Measurements from ENCODE around the gene GPRIN1.

Gene GPRIN1

GRCh38 chr5:176588297-176588696 lies 21.7 kb downstream of the GPRIN1 start:
- Histone ChIP-seq H3K9me3 (ENCODE audit: insufficient read depth, low read length) (peaks cover 16% of the 10 kb centered on the region), H4K20me1 (ENCODE audit: low read depth, low read length) (no peaks in the 10 kb centered on the region), H2AFZ (ENCODE audit: low read depth, low read length, severe bottlenecking) (no peak overlapping the region), H3K9ac (ENCODE audit: low read length) (no peak overlapping the region), H3K4me3 (ENCODE audit: insufficient read depth, low read length, poor library complexity, severe bottlenecking) (no peak overlapping the region), H3F3A (ENCODE audit: insufficient read depth) (no peaks in the 10 kb centered on the region), H3K27me3 (ENCODE audit: low read length) (no peaks in the 10 kb centered on the region), H3K27ac (ENCODE audit: low read depth, low read length) (no peak overlapping the region), H3K4me2 (ENCODE audit: low read depth, low read length, poor library complexity, severe bottlenecking) (no peak overlapping the region), H3K79me2 (ENCODE audit: insufficient read depth, low read length) (no peaks in the 10 kb centered on the region), H3K9me2 (replicated peaks; ENCODE audit: insufficient read depth, low read length) (no peaks in the 10 kb centered on the region), H3K36me3 (ENCODE audit: low read length) (no peaks in the 10 kb centered on the region)
- no peak for TF ChIP-seq CTCF (IDR thresholded peaks at IDR 0.05; ENCODE audit: insufficient read depth, low read length, poor library complexity, severe bottlenecking)
- TF ChIP-seq EZH2phosphoT487 (conservative IDR thresholded peaks at IDR 0.05; ENCODE audit: low read length), result no peak

GRCh38 chr5:176587398-176587797 lies 22.6 kb downstream of the GPRIN1 start:
- Histone ChIP-seq H3K36me3 (ENCODE audit: low read length) (no peaks in the 10 kb centered on the region), H3K9me2 (replicated peaks; ENCODE audit: insufficient read depth, low read length) (no peaks in the 10 kb centered on the region), H2AFZ (ENCODE audit: low read depth, low read length, severe bottlenecking) (no peak overlapping the region), H3K9ac (ENCODE audit: low read length) (no peak overlapping the region), H3K4me3 (ENCODE audit: insufficient read depth, low read length, poor library complexity, severe bottlenecking) (no peak overlapping the region), H3K9me3 (ENCODE audit: insufficient read depth, low read length) (peaks cover 16% of the 10 kb centered on the region), H3K4me2 (ENCODE audit: low read depth, low read length, poor library complexity, severe bottlenecking) (no peak overlapping the region), H3F3A (ENCODE audit: insufficient read depth) (no peaks in the 10 kb centered on the region), H3K79me2 (ENCODE audit: insufficient read depth, low read length) (no peaks in the 10 kb centered on the region), H3K27me3 (ENCODE audit: low read length) (no peaks in the 10 kb centered on the region), H4K20me1 (ENCODE audit: low read depth, low read length) (no peaks in the 10 kb centered on the region), H3K27ac (ENCODE audit: low read depth, low read length) (no peak overlapping the region)
- TF ChIP-seq CTCF (IDR thresholded peaks at IDR 0.05; ENCODE audit: insufficient read depth, low read length, poor library complexity, severe bottlenecking) (no peak), EZH2phosphoT487 (conservative IDR thresholded peaks at IDR 0.05; ENCODE audit: low read length) (no peak)

GRCh38 chr5:176583076-176583475 lies 26.9 kb downstream of the GPRIN1 start:
- Histone ChIP-seq H3F3A (ENCODE audit: insufficient read depth) (no peaks in the 10 kb centered on the region), H3K79me2 (ENCODE audit: insufficient read depth, low read length) (no peaks in the 10 kb centered on the region), H3K27ac (ENCODE audit: low read depth, low read length) (no peak overlapping the region), H3K9me3 (ENCODE audit: insufficient read depth, low read length) (peaks cover 11% of the 10 kb centered on the region), H3K4me2 (ENCODE audit: low read depth, low read length, poor library complexity, severe bottlenecking) (no peak overlapping the region), H3K9me2 (replicated peaks; ENCODE audit: insufficient read depth, low read length) (no peaks in the 10 kb centered on the region), H2AFZ (ENCODE audit: low read depth, low read length, severe bottlenecking) (no peak overlapping the region), H3K27me3 (ENCODE audit: low read length) (no peaks in the 10 kb centered on the region), H3K9ac (ENCODE audit: low read length) (no peak overlapping the region), H4K20me1 (ENCODE audit: low read depth, low read length) (no peaks in the 10 kb centered on the region), H3K36me3 (ENCODE audit: low read length) (no peaks in the 10 kb centered on the region), H3K4me3 (ENCODE audit: insufficient read depth, low read length, poor library complexity, severe bottlenecking) (no peak overlapping the region)
- TF ChIP-seq EZH2phosphoT487 (conservative IDR thresholded peaks at IDR 0.05; ENCODE audit: low read length) (no peak), CTCF (IDR thresholded peaks at IDR 0.05; ENCODE audit: insufficient read depth, low read length, poor library complexity, severe bottlenecking) (no peak)

Data from SU-DHL-6 (cell line).